ENCODE results near the gene BCDIN3D. TPM values are rescaled to one million over a fixed set of nuclear protein-coding genes. Genes with fewer than 3 reads are reported as not detected.

Gene BCDIN3D
- total RNA-seq, 1 experiment from 2014 or later = 4.0 TPM

GRCh38 chr12:49809906-49810389, 33.0 kb downstream of the BCDIN3D start:
- H3K9me3 Mint-ChIP-seq (ENCODE audit: low read depth, unreplicated experiment) = no peaks in the 10 kb centered on the region
- H3K4me3 Mint-ChIP-seq (ENCODE audit: low read depth, unreplicated experiment) = no peak overlapping the region
- intact Hi-C loops (cut with micrococcal nuclease; ENCODE audit: unreplicated experiment) = no loop called here
- H3K27ac Mint-ChIP-seq (ENCODE audit: unreplicated experiment) = no peak overlapping the region
- no peak for DNase-seq
- no peaks in the 10 kb centered on the region for H3K27me3 Mint-ChIP-seq (ENCODE audit: unreplicated experiment)
- no peak for TF ChIP-seq CTCF (IDR thresholded peaks at IDR 0.05; ENCODE audit: unreplicated experiment)
- no TSS peak for BruUV-seq (replicated peaks)
- CTCF ChIA-PET = no interaction called here
- H3K4me1 Mint-ChIP-seq (ENCODE audit: low read depth, unreplicated experiment) = no peaks in the 10 kb centered on the region
- no peaks in the 10 kb centered on the region for H3K36me3 Mint-ChIP-seq (ENCODE audit: insufficient read depth, unreplicated experiment)

- Mint-ChIP-seq H3K27me3 (ENCODE audit: unreplicated experiment) (no peaks in the 10 kb centered on the region), H3K4me1 (ENCODE audit: low read depth, unreplicated experiment) (no peaks in the 10 kb centered on the region), H3K36me3 (ENCODE audit: insufficient read depth, unreplicated experiment) (no peaks in the 10 kb centered on the region), H3K4me3 (ENCODE audit: low read depth, unreplicated experiment) (no peak overlapping the region), H3K27ac (ENCODE audit: unreplicated experiment) (no peak overlapping the region), H3K9me3 (ENCODE audit: low read depth, unreplicated experiment) (no peaks in the 10 kb centered on the region)
- CTCF ChIA-PET = no interaction called here
- no peak for TF ChIP-seq CTCF (IDR thresholded peaks at IDR 0.05; ENCODE audit: unreplicated experiment)
- DNase-seq = no peak
- intact Hi-C loops (cut with micrococcal nuclease; ENCODE audit: unreplicated experiment) = no loop called here
- no TSS peak for BruUV-seq (replicated peaks)
Measured at GRCh38 chr12:49809381-49809905, 33.5 kb downstream of the BCDIN3D start.

GRCh38 chr12:49808686-49809380, 34.1 kb downstream of the BCDIN3D start:
- no peaks in the 10 kb centered on the region for H3K4me1 Mint-ChIP-seq (ENCODE audit: low read depth, unreplicated experiment)
- H3K9me3 Mint-ChIP-seq (ENCODE audit: low read depth, unreplicated experiment) = no peaks in the 10 kb centered on the region
- intact Hi-C loops (cut with micrococcal nuclease; ENCODE audit: unreplicated experiment) = no loop called here
- CTCF ChIA-PET = no interaction called here
- H3K4me3 Mint-ChIP-seq (ENCODE audit: low read depth, unreplicated experiment) = no peak overlapping the region
- H3K27me3 Mint-ChIP-seq (ENCODE audit: unreplicated experiment) = no peaks in the 10 kb centered on the region
- no peaks in the 10 kb centered on the region for H3K36me3 Mint-ChIP-seq (ENCODE audit: insufficient read depth, unreplicated experiment)
- H3K27ac Mint-ChIP-seq (ENCODE audit: unreplicated experiment) = no peak overlapping the region
- no peak for DNase-seq
- no TSS peak for BruUV-seq (replicated peaks)
- TF ChIP-seq CTCF (IDR thresholded peaks at IDR 0.05; ENCODE audit: unreplicated experiment) = no peak

- H3K4me1 Mint-ChIP-seq (ENCODE audit: low read depth, unreplicated experiment) = no peaks in the 10 kb centered on the region
- no peaks in the 10 kb centered on the region for H3K27me3 Mint-ChIP-seq (ENCODE audit: unreplicated experiment)
- H3K36me3 Mint-ChIP-seq (ENCODE audit: insufficient read depth, unreplicated experiment) = no peaks in the 10 kb centered on the region
- no peak overlapping the region for H3K27ac Mint-ChIP-seq (ENCODE audit: unreplicated experiment)
- CTCF ChIA-PET = no interaction called here
- no peak overlapping the region for H3K4me3 Mint-ChIP-seq (ENCODE audit: low read depth, unreplicated experiment)
- DNase-seq = no peak
- intact Hi-C loops (cut with micrococcal nuclease; ENCODE audit: unreplicated experiment) = no loop called here
- H3K9me3 Mint-ChIP-seq (ENCODE audit: low read depth, unreplicated experiment) = no peaks in the 10 kb centered on the region
- no peak for TF ChIP-seq CTCF (IDR thresholded peaks at IDR 0.05; ENCODE audit: unreplicated experiment)
- no TSS peak for BruUV-seq (replicated peaks)
Measured at GRCh38 chr12:49807991-49808580, 34.8 kb downstream of the BCDIN3D start.
